DND-41 (cell line): Measurements from ENCODE around the gene NAPSA.

Source experiments
- ATAC-seq: fragments of 200-7000 bp; cut with Tn5 transposase; 3 replicates; pipeline ENCODE4 v1.9.1; 2021; ENCODE audit warnings: low read depth; ENCODE audit not compliant: insufficient read depth
- DNase-seq: peaks from one replicate; pipeline ENCODE4 v3.0.0-alpha.2; 2020
- H2AFZ ChIP-seq: 2 replicates; pipeline ENCODE4 v1.6.0; 2012; ENCODE audit warnings: low read depth, low read length
- H3K27ac ChIP-seq: 2 replicates; pipeline ENCODE4 v1.5.1; 2012; ENCODE audit warnings: low read length, inconsistent platforms
- H3K27me3 ChIP-seq: fragments of 200-600 bp; sonication (generic); 2 replicates; pipeline ENCODE4 v1.6.0; 2012; ENCODE audit warnings: low read length, mild to moderate bottlenecking, inconsistent platforms; ENCODE audit not compliant: insufficient read depth, poor library complexity
- H3K36me3 ChIP-seq: 2 replicates; pipeline ENCODE4 v1.5.1; 2012; ENCODE audit warnings: low read length, inconsistent platforms; ENCODE audit not compliant: insufficient read depth
- H3K4me1 ChIP-seq: 2 replicates; pipeline ENCODE4 v1.5.1; 2012; ENCODE audit warnings: mild to moderate bottlenecking, low read length; ENCODE audit not compliant: insufficient read depth
- H3K4me2 ChIP-seq: 2 replicates; pipeline ENCODE4 v1.6.0; 2012; ENCODE audit warnings: mild to moderate bottlenecking, moderate library complexity, low read length, inconsistent platforms; ENCODE audit not compliant: insufficient read depth
- H3K4me3 ChIP-seq, 2 experiments: fragments of 200-600 bp in 1 of 2; shearing (Covaris generic) in 1 of 2; 2 replicates each; pipeline ENCODE4 v1.5.1; 2012 to 2016; ENCODE audit warnings: inconsistent platforms in 2 of 2, low read length in 2 of 2, mild to moderate bottlenecking in 2 of 2, low read depth in 1 of 2, moderate library complexity in 1 of 2
- H3K79me2 ChIP-seq: 2 replicates; pipeline ENCODE4 v1.6.0; 2012; ENCODE audit warnings: low read length, inconsistent platforms; ENCODE audit not compliant: insufficient read depth
- H3K9ac ChIP-seq: 2 replicates; pipeline ENCODE4 v1.6.0; 2012; ENCODE audit warnings: low read depth, mild to moderate bottlenecking, inconsistent platforms, low read length, moderate library complexity
- H3K9me3 ChIP-seq: 2 replicates; pipeline ENCODE4 v1.5.1; 2012; ENCODE audit warnings: low read length, moderate library complexity, mild to moderate bottlenecking, inconsistent platforms; ENCODE audit not compliant: insufficient read depth, severe bottlenecking
- H4K20me1 ChIP-seq: 2 replicates; pipeline ENCODE4 v1.6.0; 2012; ENCODE audit warnings: low read length; ENCODE audit not compliant: insufficient read depth
- EZH2 ChIP-seq: IDR thresholded peaks from 3 replicates; pipeline ENCODE4 v1.6.1; 2012; ENCODE audit warnings: borderline replicate concordance, low read depth, mild to moderate bottlenecking, moderate library complexity, low read length, inconsistent platforms; ENCODE audit not compliant: severe bottlenecking
- TF ChIP-seq, protein P1 (sequence below): IDR thresholded peaks from 2 replicates; pipeline ENCODE4 v1.5.1; 2012; ENCODE audit warnings: borderline replicate concordance, low read length, moderate library complexity, mild to moderate bottlenecking; ENCODE audit not compliant: poor library complexity, severe bottlenecking; ENCODE audit errors: extremely low read depth

Gene NAPSA

GRCh38 chr19:50387176-50387867 is 21.9 kb upstream of the NAPSA start:
- no peak overlapping the region for H3K4me2 ChIP-seq
- H3K36me3 ChIP-seq, result peaks cover 52% of the 10 kb centered on the region
- no peak overlapping the region for H3K27ac ChIP-seq
- H2AFZ ChIP-seq, result no peak overlapping the region
- ATAC-seq, result no peak
- H3K4me1 ChIP-seq, result peaks cover 32% of the 10 kb centered on the region
- no peak overlapping the region for H3K4me3 ChIP-seq
- H3K79me2 ChIP-seq, result peaks cover 74% of the 10 kb centered on the region
- H3K27me3 ChIP-seq, result no peaks in the 10 kb centered on the region
- peaks cover 46% of the 10 kb centered on the region for H4K20me1 ChIP-seq
- no peak overlapping the region for H3K9ac ChIP-seq
- TF ChIP-seq, protein P1, sequence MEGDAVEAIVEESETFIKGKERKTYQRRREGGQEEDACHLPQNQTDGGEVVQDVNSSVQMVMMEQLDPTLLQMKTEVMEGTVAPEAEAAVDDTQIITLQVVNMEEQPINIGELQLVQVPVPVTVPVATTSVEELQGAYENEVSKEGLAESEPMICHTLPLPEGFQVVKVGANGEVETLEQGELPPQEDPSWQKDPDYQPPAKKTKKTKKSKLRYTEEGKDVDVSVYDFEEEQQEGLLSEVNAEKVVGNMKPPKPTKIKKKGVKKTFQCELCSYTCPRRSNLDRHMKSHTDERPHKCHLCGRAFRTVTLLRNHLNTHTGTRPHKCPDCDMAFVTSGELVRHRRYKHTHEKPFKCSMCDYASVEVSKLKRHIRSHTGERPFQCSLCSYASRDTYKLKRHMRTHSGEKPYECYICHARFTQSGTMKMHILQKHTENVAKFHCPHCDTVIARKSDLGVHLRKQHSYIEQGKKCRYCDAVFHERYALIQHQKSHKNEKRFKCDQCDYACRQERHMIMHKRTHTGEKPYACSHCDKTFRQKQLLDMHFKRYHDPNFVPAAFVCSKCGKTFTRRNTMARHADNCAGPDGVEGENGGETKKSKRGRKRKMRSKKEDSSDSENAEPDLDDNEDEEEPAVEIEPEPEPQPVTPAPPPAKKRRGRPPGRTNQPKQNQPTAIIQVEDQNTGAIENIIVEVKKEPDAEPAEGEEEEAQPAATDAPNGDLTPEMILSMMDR, result no peak
- TF ChIP-seq EZH2, result no peak
- no peak for DNase-seq
- no peaks in the 10 kb centered on the region for H3K9me3 ChIP-seq

DNA sequence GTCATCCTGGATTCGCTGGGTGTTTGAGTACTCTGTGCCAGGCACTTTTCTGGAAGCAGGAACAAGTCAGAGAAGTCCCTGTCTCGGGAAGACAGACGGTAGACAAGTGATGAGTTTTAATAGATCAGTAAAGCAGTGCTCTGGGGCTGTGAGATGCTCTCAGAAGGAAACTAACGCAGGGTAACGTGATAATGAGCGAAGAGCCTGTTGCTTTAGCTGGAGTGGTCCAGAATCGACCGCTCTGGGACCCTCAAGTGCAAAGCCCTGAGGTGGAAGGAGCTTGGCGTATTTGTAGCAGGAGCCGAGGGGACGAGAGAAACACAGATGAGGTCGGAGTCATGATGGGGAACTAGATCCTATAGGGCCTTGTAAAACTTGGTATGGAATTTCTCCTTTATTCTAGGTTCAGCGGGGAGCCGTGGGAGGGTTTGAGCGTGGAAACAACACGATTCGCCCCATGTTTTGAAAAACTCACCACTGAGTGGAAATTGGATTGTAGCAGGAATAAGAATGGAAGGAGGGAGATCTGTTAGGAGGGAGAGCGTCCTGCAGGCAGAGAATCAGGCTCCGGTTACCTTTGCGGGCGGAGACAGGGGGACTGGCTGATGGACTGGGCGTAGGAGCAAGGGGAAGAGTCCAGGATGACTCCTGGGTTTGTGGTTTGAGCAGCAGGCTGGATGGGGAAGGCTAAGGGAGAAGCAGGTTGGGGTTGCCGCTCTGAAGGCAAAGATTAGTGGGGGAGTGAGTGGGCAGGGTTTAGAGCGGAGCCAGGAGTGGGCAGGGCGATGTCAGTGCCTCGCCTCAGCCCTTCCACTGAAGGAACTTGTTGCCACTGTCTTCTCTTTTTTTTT is 19.5 kb upstream of the NAPSA start:
- H3K4me3 ChIP-seq, result peak overlapping the region; percentile 98 to 100; a peak in 3 of 4 replicates
- ATAC-seq, result no peak
- H3K4me1 ChIP-seq, result peaks cover 32% of the 10 kb centered on the region
- peak overlapping the region; percentile 80 for H3K9ac ChIP-seq
- peak overlapping the region; percentile 89 for H3K27ac ChIP-seq
- peaks cover 67% of the 10 kb centered on the region for H3K36me3 ChIP-seq
- H3K9me3 ChIP-seq, result no peaks in the 10 kb centered on the region
- H2AFZ ChIP-seq, result peak overlapping the region; percentile 83
- H4K20me1 ChIP-seq, result peaks cover 46% of the 10 kb centered on the region
- no peaks in the 10 kb centered on the region for H3K27me3 ChIP-seq
- peak overlapping the region; percentile 100 for H3K4me2 ChIP-seq
- TF ChIP-seq EZH2, result no peak
- TF ChIP-seq, protein P1, result no peak
- H3K79me2 ChIP-seq, result peaks cover 56% of the 10 kb centered on the region
- no peak for DNase-seq

GRCh38 chr19:50383852-50384684 is 18.6 kb upstream of the NAPSA start, which contains the start of gene POLD1:
Gene POLD1 (plus strand): TSS chr19:50384347. CDS start chr19:50398852, 14,505 bp downstream.
- no peaks in the 10 kb centered on the region for H3K27me3 ChIP-seq
- peaks cover 72% of the 10 kb centered on the region for H3K36me3 ChIP-seq
- H3K4me2 ChIP-seq, result peak within 1 kb of the TSS; percentile 100
- peaks cover 50% of the 10 kb centered on the region for H4K20me1 ChIP-seq
- H3K4me1 ChIP-seq, result peaks cover 32% of the 10 kb centered on the region
- DNase-seq, result peak; percentile 98
- peak within 1 kb of the TSS; percentile 87 for H2AFZ ChIP-seq
- H3K4me3 ChIP-seq, result peak within 1 kb of the TSS; percentile 98 to 100; a peak in 3 of 4 replicates
- peaks cover 49% of the 10 kb centered on the region for H3K79me2 ChIP-seq
- peak; percentile 89 for ATAC-seq
- H3K27ac ChIP-seq, result peak within 1 kb of the TSS; percentile 89
- no peaks in the 10 kb centered on the region for H3K9me3 ChIP-seq
- peak within 1 kb of the TSS; percentile 80 for H3K9ac ChIP-seq
- no peak for TF ChIP-seq EZH2
- TF ChIP-seq, protein P1, result no peak
